Activated T-helper 17 cell treated with anti-CD3 and anti-CD28 coated beads, Interleukin-2, amount 50 U/mL, for 72 hours (primary cell): ENCODE data around the gene ALKBH4. TPM values are rescaled to one million over a fixed set of nuclear protein-coding genes. Genes with fewer than 3 reads are reported as not detected.
"Not testable (repeated sequence)": the region's sequence is repeated elsewhere in the genome, so short reads cannot be mapped to it uniquely, and the experiment has no call there.

Source experiments
- ATAC-seq: fragments of 150-1000 bp; cut with Tn5 transposase; replicated peaks from 2 replicates; pipeline ENCODE4 v1.10.0; 2021; ENCODE audit warnings: mild to moderate bottlenecking, moderate library complexity
- H3K27ac Mint-ChIP-seq: one replicate; pipeline ENCODE4 v1.8.0; 2022; ENCODE audit warnings: mixed read lengths
- H3K27me3 Mint-ChIP-seq: one replicate; pipeline ENCODE4 v1.8.0; 2022; ENCODE audit warnings: mixed read lengths
- H3K36me3 Mint-ChIP-seq: one replicate; pipeline ENCODE4 v1.8.0; 2022; ENCODE audit warnings: low read depth, mild to moderate bottlenecking, mixed read lengths
- H3K4me1 Mint-ChIP-seq: one replicate; pipeline ENCODE4 v1.8.0; 2022; ENCODE audit warnings: mixed read lengths
- H3K4me3 Mint-ChIP-seq: one replicate; pipeline ENCODE4 v1.8.0; 2022; ENCODE audit warnings: mild to moderate bottlenecking, mixed read lengths
- H3K9me3 Mint-ChIP-seq: one replicate; pipeline ENCODE4 v1.8.0; 2022; ENCODE audit warnings: mixed read lengths
- total RNA-seq, 2 donors: library from RNA; stranded (reverse); gene quantifications; one replicate each; pipeline ENCODE4 v1.2.3, GENCODE V29; 2022

Gene ALKBH4
- total RNA-seq = 1 to 10 TPM; 9.0 to 9.2 TPM

- Mint-ChIP-seq H3K27me3 (no peaks in the 10 kb centered on the region), H3K27ac (peak within 1 kb of the TSS; percentile 89), H3K4me1 (peaks cover 16% of the 10 kb centered on the region), H3K4me3 (peak within 1 kb of the TSS; percentile 89), H3K36me3 (no peaks in the 10 kb centered on the region), H3K9me3 (no peaks in the 10 kb centered on the region)
- peak; percentile 98 for ATAC-seq
Measured at GRCh38 chr7:102464577-102465280, at the start of gene ALKBH4, which contains the start of gene LRWD1. ALKBH4 (minus strand) TSS chr7:102464863; CDS start chr7:102464836, 27 bp downstream. LRWD1 (plus strand) TSS chr7:102464984; CDS start chr7:102465081, 97 bp downstream.

- H3K27ac Mint-ChIP-seq, H3K27me3 Mint-ChIP-seq, H3K4me1 Mint-ChIP-seq, ATAC-seq, H3K9me3 Mint-ChIP-seq, H3K36me3 Mint-ChIP-seq, H3K4me3 Mint-ChIP-seq: not testable (repeated sequence)
Measured at GRCh38 chr7:102512642-102513221, 48.1 kb upstream of the ALKBH4 start.

- not testable (repeated sequence) for H3K27me3 Mint-ChIP-seq, H3K4me1 Mint-ChIP-seq, H3K36me3 Mint-ChIP-seq, H3K4me3 Mint-ChIP-seq, H3K9me3 Mint-ChIP-seq, H3K27ac Mint-ChIP-seq
- ATAC-seq = peak; percentile 55
Measured at GRCh38 chr7:102511860-102512522, 47.3 kb upstream of the ALKBH4 start.

GRCh38 chr7:102510575-102510974 is 45.9 kb upstream of the ALKBH4 start:
- H3K4me3 Mint-ChIP-seq, ATAC-seq, H3K27me3 Mint-ChIP-seq, H3K36me3 Mint-ChIP-seq, H3K9me3 Mint-ChIP-seq, H3K4me1 Mint-ChIP-seq, H3K27ac Mint-ChIP-seq: not testable (repeated sequence)

GRCh38 chr7:102507410-102508088 is 42.9 kb upstream of the ALKBH4 start:
- not testable (repeated sequence) for H3K9me3 Mint-ChIP-seq, ATAC-seq, H3K4me3 Mint-ChIP-seq, H3K36me3 Mint-ChIP-seq, H3K4me1 Mint-ChIP-seq, H3K27ac Mint-ChIP-seq, H3K27me3 Mint-ChIP-seq

- H3K4me1 Mint-ChIP-seq, H3K27ac Mint-ChIP-seq, H3K27me3 Mint-ChIP-seq, H3K36me3 Mint-ChIP-seq, H3K4me3 Mint-ChIP-seq, H3K9me3 Mint-ChIP-seq: not testable (repeated sequence)
- peak; percentile 16 for ATAC-seq
Measured at GRCh38 chr7:102505298-102506185, 40.9 kb upstream of the ALKBH4 start.

- H3K27me3 Mint-ChIP-seq, H3K9me3 Mint-ChIP-seq, H3K36me3 Mint-ChIP-seq, H3K4me3 Mint-ChIP-seq, H3K27ac Mint-ChIP-seq, H3K4me1 Mint-ChIP-seq: not testable (repeated sequence)
- peak; percentile 14 for ATAC-seq
Measured at GRCh38 chr7:102503141-102503540, 38.5 kb upstream of the ALKBH4 start.

- not testable (repeated sequence) for H3K27ac Mint-ChIP-seq, H3K9me3 Mint-ChIP-seq, H3K4me1 Mint-ChIP-seq, H3K36me3 Mint-ChIP-seq, H3K4me3 Mint-ChIP-seq, ATAC-seq, H3K27me3 Mint-ChIP-seq
Measured at GRCh38 chr7:102498321-102498720, 33.7 kb upstream of the ALKBH4 start.

GRCh38 chr7:102497308-102497707 is 32.6 kb upstream of the ALKBH4 start:
- not testable (repeated sequence) for ATAC-seq, H3K36me3 Mint-ChIP-seq, H3K4me3 Mint-ChIP-seq, H3K27ac Mint-ChIP-seq, H3K4me1 Mint-ChIP-seq, H3K27me3 Mint-ChIP-seq, H3K9me3 Mint-ChIP-seq

GRCh38 chr7:102496861-102497260 is 32.2 kb upstream of the ALKBH4 start:
- not testable (repeated sequence) for ATAC-seq, H3K27me3 Mint-ChIP-seq, H3K27ac Mint-ChIP-seq, H3K36me3 Mint-ChIP-seq, H3K4me1 Mint-ChIP-seq, H3K9me3 Mint-ChIP-seq, H3K4me3 Mint-ChIP-seq

GRCh38 chr7:102494473-102495149 is 29.9 kb upstream of the ALKBH4 start:
- ATAC-seq = peak; percentile 72
- not testable (repeated sequence) for H3K27ac Mint-ChIP-seq, H3K27me3 Mint-ChIP-seq, H3K9me3 Mint-ChIP-seq, H3K4me1 Mint-ChIP-seq, H3K36me3 Mint-ChIP-seq, H3K4me3 Mint-ChIP-seq

GRCh38 chr7:102494026-102494425 is 29.4 kb upstream of the ALKBH4 start:
- not testable (repeated sequence) for H3K4me3 Mint-ChIP-seq, H3K9me3 Mint-ChIP-seq, H3K36me3 Mint-ChIP-seq, H3K27me3 Mint-ChIP-seq, H3K4me1 Mint-ChIP-seq, H3K27ac Mint-ChIP-seq
- peak; percentile 14 for ATAC-seq

GRCh38 chr7:102493220-102493935 is 28.7 kb upstream of the ALKBH4 start:
- H3K4me3 Mint-ChIP-seq, H3K9me3 Mint-ChIP-seq, H3K4me1 Mint-ChIP-seq, H3K36me3 Mint-ChIP-seq, H3K27ac Mint-ChIP-seq, H3K27me3 Mint-ChIP-seq: not testable (repeated sequence)
- peak; percentile 56 for ATAC-seq
